Pons (tissue), 1 donor: ENCODE data around the gene RTN4RL2.

Source experiments
- DNase-seq: peaks from one replicate; pipeline ENCODE4 v3.0.0-alpha.2; 2016; ENCODE audit warnings: low spot score

The RTN4RL2 gene

GRCh38 chr11:57462597-57462996 is 2.3 kb downstream of the RTN4RL2 start:
- DNase-seq, result no peak

- DNase-seq, result no peak
Measured at GRCh38 chr11:57463671-57464538, 3.6 kb downstream of the RTN4RL2 start.

GRCh38 chr11:57464539-57465181 is 4.3 kb downstream of the RTN4RL2 start:
- DNase-seq, result no peak

DNA sequence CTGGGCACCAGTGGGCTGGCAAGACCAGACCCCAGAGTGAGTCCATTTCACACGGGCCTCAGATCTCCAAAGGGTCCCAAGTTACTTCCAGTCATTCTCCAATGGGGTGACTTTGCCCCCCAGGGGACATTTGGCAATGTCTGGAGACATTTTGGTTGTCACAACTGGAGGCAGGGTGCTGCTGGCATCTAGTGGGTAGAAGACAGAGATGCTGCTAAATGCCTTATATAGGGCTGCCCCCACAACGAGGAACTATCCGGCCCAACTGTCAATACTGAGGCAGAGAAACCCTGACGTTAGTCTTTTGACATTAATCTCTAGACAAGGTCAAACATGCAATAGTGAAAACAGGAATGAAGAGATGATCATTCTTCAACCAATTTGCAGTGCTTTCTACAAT is 6.4 kb downstream of the RTN4RL2 start:
- DNase-seq, result no peak

DNA sequence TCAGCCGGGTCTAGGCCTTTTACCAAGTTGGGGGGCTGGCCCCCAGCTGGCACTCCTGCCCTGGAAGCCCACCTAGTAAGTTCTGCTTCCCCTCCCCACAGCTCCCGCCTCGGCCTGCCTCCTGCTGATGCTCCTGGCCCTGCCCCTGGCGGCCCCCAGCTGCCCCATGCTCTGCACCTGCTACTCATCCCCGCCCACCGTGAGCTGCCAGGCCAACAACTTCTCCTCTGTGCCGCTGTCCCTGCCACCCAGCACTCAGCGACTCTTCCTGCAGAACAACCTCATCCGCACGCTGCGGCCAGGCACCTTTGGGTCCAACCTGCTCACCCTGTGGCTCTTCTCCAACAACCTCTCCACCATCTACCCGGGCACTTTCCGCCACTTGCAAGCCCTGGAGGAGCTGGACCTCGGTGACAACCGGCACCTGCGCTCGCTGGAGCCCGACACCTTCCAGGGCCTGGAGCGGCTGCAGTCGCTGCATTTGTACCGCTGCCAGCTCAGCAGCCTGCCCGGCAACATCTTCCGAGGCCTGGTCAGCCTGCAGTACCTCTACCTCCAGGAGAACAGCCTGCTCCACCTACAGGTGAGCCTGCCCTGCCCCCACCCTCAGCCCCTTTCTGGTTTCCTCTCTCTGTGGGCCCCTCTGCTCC is 7.3 kb downstream of the RTN4RL2 start:
- no peak for DNase-seq

DNA sequence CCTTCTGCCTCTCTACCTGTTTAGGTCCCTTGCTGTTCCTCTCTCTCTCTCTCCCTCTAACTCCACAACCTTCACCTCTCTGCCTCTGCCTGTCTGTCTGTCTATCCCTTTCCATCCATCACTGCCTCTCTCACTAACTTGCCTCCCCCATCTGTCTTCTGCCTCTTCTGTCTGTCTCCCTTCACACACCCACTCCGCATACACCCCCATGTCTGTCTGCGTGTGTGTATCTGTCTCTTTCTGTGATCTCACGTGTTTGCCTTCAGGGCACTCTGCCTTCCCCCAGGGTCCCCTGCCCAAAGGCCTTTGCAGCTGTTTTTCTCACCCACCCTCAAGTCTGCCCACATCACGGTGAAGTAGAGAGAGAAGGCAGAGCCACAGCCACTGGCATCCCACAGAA is 7.9 kb downstream of the RTN4RL2 start:
- DNase-seq, result no peak

DNA sequence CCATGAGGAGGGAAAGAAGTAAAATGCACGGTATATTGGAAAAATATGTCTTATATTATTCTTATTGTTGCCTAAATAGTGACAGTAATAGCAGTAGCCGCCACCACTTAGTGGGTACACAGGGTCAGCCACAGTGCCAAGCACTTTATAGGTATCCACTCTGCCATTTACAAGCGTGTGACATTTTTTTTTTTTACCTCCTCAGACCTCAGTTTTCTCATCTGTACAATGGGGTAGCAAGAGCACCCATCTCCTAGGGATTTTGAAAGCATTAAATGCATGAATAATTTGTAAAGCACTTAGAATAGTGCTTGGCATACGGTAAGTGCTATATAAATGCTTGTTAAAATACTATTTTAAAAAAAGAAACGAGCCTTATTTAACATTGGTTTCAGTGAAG is 8.9 kb downstream of the RTN4RL2 start:
- DNase-seq, result no peak

GRCh38 chr11:57471496-57471895 is 11.2 kb downstream of the RTN4RL2 start:
- no peak for DNase-seq

DNA sequence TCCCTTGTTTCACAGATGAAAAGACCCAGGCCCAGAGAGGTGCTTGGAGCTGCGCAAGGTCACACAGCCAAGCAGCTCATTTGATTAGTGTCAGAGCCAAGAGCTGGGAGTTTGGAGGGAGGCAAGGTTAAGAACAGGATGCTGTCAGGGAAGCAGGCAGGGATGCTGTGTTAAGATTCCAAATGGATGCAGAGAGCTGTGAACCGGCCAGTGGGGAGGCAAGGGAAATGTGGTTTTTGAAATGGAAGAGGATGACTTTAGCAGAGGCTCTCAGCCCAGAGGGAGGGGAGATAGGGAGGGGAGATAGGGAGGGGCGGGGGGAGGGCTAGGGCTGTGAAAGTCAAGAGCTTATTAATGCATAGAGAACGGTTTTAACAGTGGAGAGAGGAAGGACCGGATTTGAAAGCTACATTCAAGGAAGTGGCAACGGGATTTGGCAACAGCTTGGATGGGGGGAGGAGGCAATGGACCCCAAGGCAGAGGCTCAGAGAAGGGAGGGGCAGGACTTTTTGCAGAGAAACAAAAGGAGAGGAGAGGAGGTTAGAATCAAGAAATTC is 13.0 kb downstream of the RTN4RL2 start:
- no peak for DNase-seq

- DNase-seq, result no peak
Measured at GRCh38 chr11:57474017-57474802, 13.9 kb downstream of the RTN4RL2 start.

- DNase-seq, result no peak
Measured at GRCh38 chr11:57474803-57475115, 14.4 kb downstream of the RTN4RL2 start.

GRCh38 chr11:57475191-57475590 is 14.9 kb downstream of the RTN4RL2 start:
- DNase-seq, result no peak

- no peak for DNase-seq
Measured at GRCh38 chr11:57475671-57476046, 15.3 kb downstream of the RTN4RL2 start.

DNA sequence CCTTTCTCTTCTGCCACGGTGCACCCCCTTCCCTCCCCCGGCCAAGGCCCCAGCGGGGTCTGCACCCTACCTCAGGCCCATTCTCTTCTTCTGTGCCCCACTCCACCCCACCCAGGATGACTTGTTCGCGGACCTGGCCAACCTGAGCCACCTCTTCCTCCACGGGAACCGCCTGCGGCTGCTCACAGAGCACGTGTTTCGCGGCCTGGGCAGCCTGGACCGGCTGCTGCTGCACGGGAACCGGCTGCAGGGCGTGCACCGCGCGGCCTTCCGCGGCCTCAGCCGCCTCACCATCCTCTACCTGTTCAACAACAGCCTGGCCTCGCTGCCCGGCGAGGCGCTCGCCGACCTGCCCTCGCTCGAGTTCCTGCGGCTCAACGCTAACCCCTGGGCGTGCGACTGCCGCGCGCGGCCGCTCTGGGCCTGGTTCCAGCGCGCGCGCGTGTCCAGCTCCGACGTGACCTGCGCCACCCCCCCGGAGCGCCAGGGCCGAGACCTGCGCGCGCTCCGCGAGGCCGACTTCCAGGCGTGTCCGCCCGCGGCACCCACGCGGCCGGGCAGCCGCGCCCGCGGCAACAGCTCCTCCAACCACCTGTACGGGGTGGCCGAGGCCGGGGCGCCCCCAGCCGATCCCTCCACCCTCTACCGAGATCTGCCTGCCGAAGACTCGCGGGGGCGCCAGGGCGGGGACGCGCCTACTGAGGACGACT is 15.9 kb downstream of the RTN4RL2 start:
- no peak for DNase-seq

DNA sequence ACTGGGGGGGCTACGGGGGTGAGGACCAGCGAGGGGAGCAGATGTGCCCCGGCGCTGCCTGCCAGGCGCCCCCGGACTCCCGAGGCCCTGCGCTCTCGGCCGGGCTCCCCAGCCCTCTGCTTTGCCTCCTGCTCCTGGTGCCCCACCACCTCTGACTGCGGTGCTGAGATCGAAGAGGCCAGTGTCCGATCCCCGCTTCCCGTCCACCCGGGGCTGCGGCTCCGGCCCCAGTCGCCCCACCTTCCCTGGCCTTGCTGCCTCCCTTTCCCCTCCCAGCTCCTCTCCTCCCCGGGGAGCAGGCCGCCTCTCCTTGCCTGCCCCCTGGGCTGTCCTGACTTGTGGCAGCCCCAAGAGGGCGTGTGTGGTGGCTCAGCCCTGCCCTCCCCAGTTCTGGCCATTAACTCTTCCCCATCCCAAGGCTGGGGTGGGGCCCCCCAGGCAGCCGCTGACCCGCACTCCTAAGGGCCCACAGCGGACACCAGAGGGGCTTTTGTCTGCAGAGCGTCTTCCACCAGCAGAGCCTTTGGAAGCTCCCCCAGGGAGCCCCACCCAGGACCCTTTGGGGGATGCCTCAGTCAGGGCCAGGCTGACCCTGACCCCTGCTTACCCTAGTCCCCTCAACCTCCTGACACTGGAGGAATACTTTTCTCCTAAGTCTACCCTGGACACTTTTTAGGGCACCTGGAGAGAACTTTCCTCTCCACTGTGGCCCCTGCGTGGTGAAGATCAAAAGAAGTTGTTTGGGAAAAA is 16.6 kb downstream of the RTN4RL2 start:
- DNase-seq, result no peak

- no peak for DNase-seq
Measured at GRCh38 chr11:57477507-57478189, 17.3 kb downstream of the RTN4RL2 start.

GRCh38 chr11:57479021-57479663 is 18.8 kb downstream of the RTN4RL2 start:
- no peak for DNase-seq

DNA sequence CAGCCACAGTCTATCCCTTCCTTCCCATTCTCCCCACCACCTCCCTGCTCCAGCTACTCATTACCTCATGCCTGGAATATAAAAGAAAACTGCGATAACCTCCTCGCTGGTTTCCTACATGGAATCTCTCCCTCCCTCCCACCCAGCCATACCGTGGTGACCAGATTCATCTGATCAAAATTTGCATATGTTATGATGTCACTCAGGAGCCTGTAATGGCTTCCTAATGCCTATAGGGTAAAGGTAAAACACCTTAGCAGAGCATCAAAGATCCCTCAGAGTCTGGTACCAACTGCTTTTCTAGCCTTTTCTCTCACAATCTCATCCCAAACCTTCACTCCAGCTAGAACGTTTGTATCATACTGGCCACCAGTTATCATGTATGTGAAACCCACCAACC is 19.6 kb downstream of the RTN4RL2 start:
- DNase-seq, result no peak

DNA sequence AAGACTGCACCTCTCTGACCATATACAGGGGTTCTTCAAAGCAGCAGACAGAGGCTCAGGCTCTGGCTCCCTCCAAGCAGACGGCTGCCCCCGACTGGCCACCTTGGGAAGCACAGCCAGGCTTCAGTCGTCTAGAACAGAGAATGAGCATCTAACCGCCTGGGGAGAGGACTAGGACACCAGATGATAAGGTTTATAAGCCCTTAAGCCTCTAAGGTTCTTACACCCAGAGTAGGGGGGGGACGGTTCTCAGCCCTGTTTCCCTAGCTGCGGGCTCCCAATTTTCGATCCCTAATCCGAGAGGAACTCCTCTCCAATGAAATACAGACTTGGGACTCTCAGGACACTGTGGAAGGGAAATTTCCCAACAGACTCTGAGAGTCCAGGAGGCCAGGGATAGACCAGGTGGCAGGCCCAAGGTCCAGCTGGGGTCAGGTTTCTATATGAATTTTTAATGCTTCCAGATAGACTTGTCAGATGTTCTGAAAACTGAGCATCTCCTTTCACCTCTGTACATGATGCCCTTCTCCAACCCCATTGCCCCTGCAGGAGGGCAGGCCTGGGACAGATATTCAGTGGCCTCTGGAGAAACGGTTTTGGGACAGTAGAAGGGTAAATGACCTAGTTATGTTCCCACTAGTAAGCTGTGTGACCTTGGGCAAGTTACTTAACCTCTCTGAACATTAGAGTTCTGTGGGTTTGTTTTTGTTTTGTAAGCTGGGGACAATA is 20.2 kb downstream of the RTN4RL2 start:
- no peak for DNase-seq
